ENCODE measurements around the gene SORCS2.

Gene SORCS2

GRCh38 chr4:7761312-7761711, 569.0 kb downstream of the SORCS2 start:
- Histone ChIP-seq H3K27me3 (ENCODE audit: control insufficient read depth, insufficient read depth, low read length) (no peaks in the 10 kb centered on the region), H3K4me3 (ENCODE audit: low read depth, low read length) (no peak overlapping the region), H3K36me3 (ENCODE audit: control insufficient read depth, insufficient read depth, low read length) (peaks cover 39% of the 10 kb centered on the region), H3K9me3 (ENCODE audit: control insufficient read depth, insufficient read depth, low read depth, low read length) (no peaks in the 10 kb centered on the region), H3K9ac (ENCODE audit: low read length) (no peak overlapping the region), H3K27ac (ENCODE audit: low read depth, low read length) (no peak overlapping the region), H3K4me1 (ENCODE audit: control insufficient read depth, insufficient read depth, low read length) (peaks cover 3% of the 10 kb centered on the region; the same call in 1 of the 2 replicates)

- Histone ChIP-seq H3K4me3 (ENCODE audit: low read depth, low read length) (no peak overlapping the region), H3K27ac (ENCODE audit: low read depth, low read length) (no peak overlapping the region), H3K9me3 (ENCODE audit: control insufficient read depth, insufficient read depth, low read depth, low read length) (no peaks in the 10 kb centered on the region), H3K36me3 (ENCODE audit: control insufficient read depth, insufficient read depth, low read length) (peaks cover 43% of the 10 kb centered on the region), H3K4me1 (ENCODE audit: control insufficient read depth, insufficient read depth, low read length) (peaks cover 3% of the 10 kb centered on the region; the same call in 1 of the 2 replicates), H3K27me3 (ENCODE audit: control insufficient read depth, insufficient read depth, low read length) (no peaks in the 10 kb centered on the region), H3K9ac (ENCODE audit: low read length) (no peak overlapping the region)
Observed at GRCh38 chr4:7761720-7762119, 569.4 kb downstream of the SORCS2 start.

GRCh38 chr4:7762376-7763030, 570.2 kb downstream of the SORCS2 start:
- Histone ChIP-seq H3K4me3 (ENCODE audit: low read depth, low read length) (no peak overlapping the region), H3K9me3 (ENCODE audit: control insufficient read depth, insufficient read depth, low read depth, low read length) (no peaks in the 10 kb centered on the region), H3K9ac (ENCODE audit: low read length) (no peak overlapping the region), H3K27ac (ENCODE audit: low read depth, low read length) (no peak overlapping the region), H3K36me3 (ENCODE audit: control insufficient read depth, insufficient read depth, low read length) (peaks cover 51% of the 10 kb centered on the region), H3K27me3 (ENCODE audit: control insufficient read depth, insufficient read depth, low read length) (no peaks in the 10 kb centered on the region), H3K4me1 (ENCODE audit: control insufficient read depth, insufficient read depth, low read length) (peaks cover 3% of the 10 kb centered on the region; the same call in 1 of the 2 replicates)

GRCh38 chr4:7763106-7763505, 570.8 kb downstream of the SORCS2 start:
- peaks cover 57% of the 10 kb centered on the region for H3K36me3 ChIP-seq (ENCODE audit: control insufficient read depth, insufficient read depth, low read length)

GRCh38 chr4:7763788-7764187, 571.5 kb downstream of the SORCS2 start:
- no peak overlapping the region for H3K27ac ChIP-seq (ENCODE audit: low read depth, low read length)
- H3K36me3 ChIP-seq (ENCODE audit: control insufficient read depth, insufficient read depth, low read length), result peaks cover 64% of the 10 kb centered on the region
- no peaks in the 10 kb centered on the region for H3K27me3 ChIP-seq (ENCODE audit: control insufficient read depth, insufficient read depth, low read length)

More at GRCh38 chr4:7763106-7763505, 570.8 kb downstream of the SORCS2 start:
- Histone ChIP-seq H3K4me3 (ENCODE audit: low read depth, low read length) (no peak overlapping the region), H3K9ac (ENCODE audit: low read length) (no peak overlapping the region), H3K9me3 (ENCODE audit: control insufficient read depth, insufficient read depth, low read depth, low read length) (no peaks in the 10 kb centered on the region), H3K27ac (ENCODE audit: low read depth, low read length) (no peak overlapping the region), H3K4me1 (ENCODE audit: control insufficient read depth, insufficient read depth, low read length) (no peaks in the 10 kb centered on the region), H3K27me3 (ENCODE audit: control insufficient read depth, insufficient read depth, low read length) (no peaks in the 10 kb centered on the region)

GRCh38 chr4:7764466-7764865, 572.1 kb downstream of the SORCS2 start:
- Histone ChIP-seq H3K36me3 (ENCODE audit: control insufficient read depth, insufficient read depth, low read length) (peaks cover 70% of the 10 kb centered on the region), H3K27me3 (ENCODE audit: control insufficient read depth, insufficient read depth, low read length) (no peaks in the 10 kb centered on the region), H3K9ac (ENCODE audit: low read length) (no peak overlapping the region), H3K4me3 (ENCODE audit: low read depth, low read length) (no peak overlapping the region), H3K4me1 (ENCODE audit: control insufficient read depth, insufficient read depth, low read length) (no peaks in the 10 kb centered on the region), H3K27ac (ENCODE audit: low read depth, low read length) (no peak overlapping the region), H3K9me3 (ENCODE audit: control insufficient read depth, insufficient read depth, low read depth, low read length) (no peaks in the 10 kb centered on the region)

More at GRCh38 chr4:7763788-7764187, 571.5 kb downstream of the SORCS2 start:
- H3K4me1 ChIP-seq (ENCODE audit: control insufficient read depth, insufficient read depth, low read length), result no peaks in the 10 kb centered on the region
- no peaks in the 10 kb centered on the region for H3K9me3 ChIP-seq (ENCODE audit: control insufficient read depth, insufficient read depth, low read depth, low read length)
- H3K4me3 ChIP-seq (ENCODE audit: low read depth, low read length), result no peak overlapping the region
- no peak overlapping the region for H3K9ac ChIP-seq (ENCODE audit: low read length)

- Histone ChIP-seq H3K9ac (ENCODE audit: low read length) (no peak overlapping the region), H3K4me1 (ENCODE audit: control insufficient read depth, insufficient read depth, low read length) (no peaks in the 10 kb centered on the region), H3K27me3 (ENCODE audit: control insufficient read depth, insufficient read depth, low read length) (no peaks in the 10 kb centered on the region), H3K27ac (ENCODE audit: low read depth, low read length) (no peak overlapping the region), H3K4me3 (ENCODE audit: low read depth, low read length) (no peak overlapping the region), H3K9me3 (ENCODE audit: control insufficient read depth, insufficient read depth, low read depth, low read length) (no peaks in the 10 kb centered on the region), H3K36me3 (ENCODE audit: control insufficient read depth, insufficient read depth, low read length) (peaks cover 79% of the 10 kb centered on the region)
Observed at GRCh38 chr4:7765666-7766065, 573.3 kb downstream of the SORCS2 start.

GRCh38 chr4:7766086-7766485, 573.7 kb downstream of the SORCS2 start:
- peaks cover 79% of the 10 kb centered on the region for H3K36me3 ChIP-seq (ENCODE audit: control insufficient read depth, insufficient read depth, low read length)
- no peaks in the 10 kb centered on the region for H3K9me3 ChIP-seq (ENCODE audit: control insufficient read depth, insufficient read depth, low read depth, low read length)
- H3K9ac ChIP-seq (ENCODE audit: low read length), result no peak overlapping the region
- no peaks in the 10 kb centered on the region for H3K27me3 ChIP-seq (ENCODE audit: control insufficient read depth, insufficient read depth, low read length)
- no peak overlapping the region for H3K27ac ChIP-seq (ENCODE audit: low read depth, low read length)
- H3K4me3 ChIP-seq (ENCODE audit: low read depth, low read length), result no peak overlapping the region
- no peaks in the 10 kb centered on the region for H3K4me1 ChIP-seq (ENCODE audit: control insufficient read depth, insufficient read depth, low read length)

GRCh38 chr4:7766661-7767345, 574.5 kb downstream of the SORCS2 start:
- no peaks in the 10 kb centered on the region for H3K27me3 ChIP-seq (ENCODE audit: control insufficient read depth, insufficient read depth, low read length)
- H3K36me3 ChIP-seq (ENCODE audit: control insufficient read depth, insufficient read depth, low read length), result peaks cover 79% of the 10 kb centered on the region
- no peak overlapping the region for H3K9ac ChIP-seq (ENCODE audit: low read length)
- H3K4me3 ChIP-seq (ENCODE audit: low read depth, low read length), result no peak overlapping the region
- no peak overlapping the region for H3K27ac ChIP-seq (ENCODE audit: low read depth, low read length)
- H3K9me3 ChIP-seq (ENCODE audit: control insufficient read depth, insufficient read depth, low read depth, low read length), result no peaks in the 10 kb centered on the region
- no peaks in the 10 kb centered on the region for H3K4me1 ChIP-seq (ENCODE audit: control insufficient read depth, insufficient read depth, low read length)

- Histone ChIP-seq H3K9ac (ENCODE audit: low read length) (no peak overlapping the region), H3K27ac (ENCODE audit: low read depth, low read length) (no peak overlapping the region), H3K36me3 (ENCODE audit: control insufficient read depth, insufficient read depth, low read length) (peaks cover 83% of the 10 kb centered on the region), H3K4me1 (ENCODE audit: control insufficient read depth, insufficient read depth, low read length) (no peaks in the 10 kb centered on the region), H3K4me3 (ENCODE audit: low read depth, low read length) (no peak overlapping the region), H3K27me3 (ENCODE audit: control insufficient read depth, insufficient read depth, low read length) (no peaks in the 10 kb centered on the region), H3K9me3 (ENCODE audit: control insufficient read depth, insufficient read depth, low read depth, low read length) (no peaks in the 10 kb centered on the region)
Observed at GRCh38 chr4:7767526-7767925, 575.2 kb downstream of the SORCS2 start.

GRCh38 chr4:7767966-7768365, 575.6 kb downstream of the SORCS2 start:
- Histone ChIP-seq H3K27me3 (ENCODE audit: control insufficient read depth, insufficient read depth, low read length) (no peaks in the 10 kb centered on the region), H3K27ac (ENCODE audit: low read depth, low read length) (no peak overlapping the region), H3K36me3 (ENCODE audit: control insufficient read depth, insufficient read depth, low read length) (peaks cover 87% of the 10 kb centered on the region), H3K4me1 (ENCODE audit: control insufficient read depth, insufficient read depth, low read length) (no peaks in the 10 kb centered on the region), H3K9me3 (ENCODE audit: control insufficient read depth, insufficient read depth, low read depth, low read length) (no peaks in the 10 kb centered on the region), H3K9ac (ENCODE audit: low read length) (no peak overlapping the region), H3K4me3 (ENCODE audit: low read depth, low read length) (no peak overlapping the region)
